CD4-positive, alpha-beta T cell treated with Interleukin-6 for 4 hours (primary cell): Measurements from ENCODE around the gene SCYL3.
"Not testable (repeated sequence)": the region's sequence is repeated elsewhere in the genome, so short reads cannot be mapped to it uniquely, and the experiment has no call there.

Source experiments
- DNase-seq: peaks from one replicate; pipeline ENCODE4 v3.0.0-alpha.2; 2020; ENCODE audit warnings: mixed read lengths

SCYL3 gene

GRCh38 chr1:169896013-169896412, 2.3 kb upstream of the SCYL3 start:
- DNase-seq, result no peak

- DNase-seq, result no peak
Observed at GRCh38 chr1:169894424-169895145, 889 bp upstream of the SCYL3 start.

GRCh38 chr1:169892927-169893644, 610 bp downstream of the SCYL3 start:
- peak; percentile 34 for DNase-seq

GRCh38 chr1:169892176-169892926, 1.3 kb downstream of the SCYL3 start:
- no peak for DNase-seq

- no peak for DNase-seq
Observed at GRCh38 chr1:169891539-169891885, 2.2 kb downstream of the SCYL3 start.

- peak; percentile 50 for DNase-seq
Observed at GRCh38 chr1:169890761-169891538, 2.7 kb downstream of the SCYL3 start.

- no peak for DNase-seq
Observed at GRCh38 chr1:169889871-169890270, 3.8 kb downstream of the SCYL3 start.

GRCh38 chr1:169886931-169887330, 6.8 kb downstream of the SCYL3 start:
- DNase-seq, result no peak

GRCh38 chr1:169886422-169886821, 7.3 kb downstream of the SCYL3 start:
- DNase-seq, result no peak

GRCh38 chr1:169885207-169885606, 8.5 kb downstream of the SCYL3 start:
- no peak for DNase-seq

GRCh38 chr1:169884634-169885033, 9.1 kb downstream of the SCYL3 start:
- DNase-seq, result no peak

GRCh38 chr1:169882039-169882511, 11.6 kb downstream of the SCYL3 start:
- DNase-seq, result no peak

GRCh38 chr1:169879034-169879840, 14.5 kb downstream of the SCYL3 start:
- DNase-seq, result no peak

- no peak for DNase-seq
Observed at GRCh38 chr1:169878498-169878897, 15.2 kb downstream of the SCYL3 start.

GRCh38 chr1:169877800-169878491, 15.8 kb downstream of the SCYL3 start:
- no peak for DNase-seq

GRCh38 chr1:169874229-169874628, 19.5 kb downstream of the SCYL3 start:
- no peak for DNase-seq

- DNase-seq, result no peak
Observed at GRCh38 chr1:169873582-169874199, 20.0 kb downstream of the SCYL3 start.

GRCh38 chr1:169872906-169873305, 20.8 kb downstream of the SCYL3 start:
- no peak for DNase-seq

GRCh38 chr1:169871988-169872387, 21.7 kb downstream of the SCYL3 start:
- DNase-seq, result not testable (repeated sequence)

GRCh38 chr1:169869426-169869825, 24.3 kb downstream of the SCYL3 start:
- DNase-seq, result no peak

- no peak for DNase-seq
Observed at GRCh38 chr1:169868978-169869377, 24.7 kb downstream of the SCYL3 start.
